GM18873 (cell line): ENCODE measurements around the gene TTC23L.
"Not testable (repeated sequence)": the region's sequence is repeated elsewhere in the genome, so short reads cannot be mapped to it uniquely, and the experiment has no call there.

Source experiments
- ATAC-seq: cut with Tn5 transposase; IDR thresholded peaks from one replicate; pipeline ENCODE4 v1.9.1; 2021; ENCODE audit warnings: mild to moderate bottlenecking, moderate library complexity, moderate number of reproducible peaks; ENCODE audit not compliant: unreplicated experiment, low FRiP score

The TTC23L gene

GRCh38 chr5:34838785-34839714 is at the start of gene TTC23L:
TTC23L (plus strand) TSS chr5:34839164; CDS start chr5:34840672, 1,508 bp downstream.
- ATAC-seq = peak; percentile 97

- no peak for ATAC-seq
Observed at GRCh38 chr5:34789639-34790038, 49.3 kb upstream of the TTC23L start.

- ATAC-seq = no peak
Observed at GRCh38 chr5:34790069-34790468, 48.9 kb upstream of the TTC23L start.

GRCh38 chr5:34791761-34792244 is 47.2 kb upstream of the TTC23L start:
- ATAC-seq = no peak

DNA sequence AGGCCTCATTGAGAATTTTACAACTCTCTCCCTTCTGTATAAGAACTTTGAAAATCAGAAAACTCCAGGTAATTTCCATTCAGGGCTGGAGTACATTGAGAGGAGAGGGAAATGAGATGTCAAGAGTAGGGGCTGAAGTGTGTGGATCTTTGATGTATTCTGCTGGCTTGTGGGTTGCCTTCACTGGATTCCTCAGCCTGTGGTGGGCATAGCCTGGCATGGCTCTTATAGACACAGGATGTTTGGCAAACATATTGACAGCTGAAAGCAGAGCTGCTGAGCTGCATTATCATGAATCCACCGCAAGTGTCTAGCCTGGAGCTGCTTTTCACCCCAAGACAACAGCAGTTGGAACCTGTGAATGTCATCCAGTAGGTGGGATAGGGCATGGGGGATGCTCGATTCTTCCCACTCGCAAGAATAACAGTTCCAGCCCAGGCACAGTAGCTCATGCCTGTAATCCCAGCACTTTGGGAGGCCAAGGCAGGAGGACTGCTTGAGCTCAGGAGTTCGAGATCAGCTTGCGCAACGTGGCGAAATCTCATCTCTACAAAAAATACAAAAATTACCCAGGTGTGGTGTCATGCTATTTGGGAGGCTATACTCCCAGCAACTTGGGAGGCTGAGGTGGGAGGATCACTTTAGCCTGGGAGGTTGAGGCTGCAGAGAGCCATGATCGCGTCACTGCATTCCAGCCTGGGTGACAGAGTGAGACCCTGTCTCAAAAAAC is 36.0 kb upstream of the TTC23L start:
- no peak for ATAC-seq

DNA sequence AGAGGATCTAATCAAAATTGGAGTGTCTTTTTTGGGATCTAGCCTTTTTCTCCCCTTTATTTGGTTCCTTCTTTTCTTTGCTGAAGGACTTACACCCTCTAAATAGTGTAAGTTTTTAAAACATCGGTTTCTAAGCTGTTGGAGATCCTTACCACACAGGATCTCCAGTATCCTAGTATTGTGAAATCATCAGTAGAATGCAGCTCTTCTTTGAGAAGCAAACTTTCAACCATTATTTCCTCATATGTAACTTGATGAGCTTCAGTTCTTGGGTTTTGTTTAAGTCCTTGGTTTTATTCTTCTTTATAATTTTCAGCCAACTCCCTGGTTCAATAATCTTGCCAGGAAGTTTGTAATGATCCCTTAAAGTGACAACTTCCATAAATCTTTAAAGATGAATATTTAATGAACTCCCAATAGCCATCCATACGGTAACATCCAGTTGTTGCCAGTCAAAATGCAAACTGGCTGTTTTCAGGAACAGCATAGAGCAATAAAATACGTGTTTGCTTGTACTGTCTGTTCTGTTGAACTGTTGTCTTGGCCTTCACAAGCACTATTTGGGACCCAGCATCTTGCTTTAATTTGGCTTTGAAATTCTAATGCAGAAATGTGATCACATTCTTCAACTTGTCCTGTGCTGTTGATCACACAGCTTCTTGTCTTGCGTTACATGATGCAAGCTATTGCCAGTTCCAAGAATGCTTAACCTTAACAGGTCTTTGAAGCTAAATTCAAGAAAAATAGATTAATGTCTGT is 34.8 kb upstream of the TTC23L start:
- ATAC-seq = no peak

GRCh38 chr5:34804913-34805312 is 34.1 kb upstream of the TTC23L start:
- ATAC-seq = no peak

- no peak for ATAC-seq
Observed at GRCh38 chr5:34806532-34806931, 32.4 kb upstream of the TTC23L start.

- no peak for ATAC-seq
Observed at GRCh38 chr5:34811706-34812105, 27.3 kb upstream of the TTC23L start.

GRCh38 chr5:34813509-34813908 is 25.5 kb upstream of the TTC23L start:
- ATAC-seq = no peak

DNA sequence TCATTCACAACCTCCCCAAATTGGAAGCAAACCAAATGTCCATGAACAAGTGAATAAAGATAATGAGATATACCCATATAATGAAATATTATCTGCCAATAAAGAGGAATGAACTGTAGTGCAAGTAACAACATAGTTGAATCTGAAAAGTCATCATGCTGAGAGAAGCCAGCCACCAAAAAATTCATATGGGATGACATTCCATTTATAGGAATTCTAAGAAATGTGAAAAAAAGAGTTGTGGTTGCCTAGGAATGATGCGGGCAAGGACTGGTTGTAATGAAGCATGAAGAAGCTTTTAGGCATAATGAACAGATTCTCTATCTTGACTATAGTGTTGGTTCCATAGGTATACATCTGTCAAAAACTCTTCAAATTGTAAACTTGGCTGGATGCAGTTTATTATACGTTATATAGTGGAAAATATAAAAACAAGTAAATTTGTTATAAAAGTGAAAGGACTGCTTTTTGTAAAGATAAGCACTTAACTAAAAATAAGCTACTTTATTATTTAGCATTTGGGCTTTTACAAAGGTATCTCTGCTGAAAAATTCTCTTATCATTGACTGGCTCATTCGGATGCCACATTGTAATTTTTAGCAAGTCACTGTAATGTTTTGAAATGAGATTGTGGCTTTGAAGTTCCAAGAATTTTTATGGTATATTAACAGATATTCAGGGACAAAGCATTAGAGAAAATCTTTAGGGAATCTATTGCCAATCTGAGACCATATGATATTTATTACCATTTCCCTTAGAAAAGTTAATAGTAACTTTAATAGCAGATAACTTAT is 21.2 kb upstream of the TTC23L start:
- no peak for ATAC-seq

- no peak for ATAC-seq
Observed at GRCh38 chr5:34818717-34819116, 20.2 kb upstream of the TTC23L start.

GRCh38 chr5:34820593-34820992 is 18.4 kb upstream of the TTC23L start:
- no peak for ATAC-seq

DNA sequence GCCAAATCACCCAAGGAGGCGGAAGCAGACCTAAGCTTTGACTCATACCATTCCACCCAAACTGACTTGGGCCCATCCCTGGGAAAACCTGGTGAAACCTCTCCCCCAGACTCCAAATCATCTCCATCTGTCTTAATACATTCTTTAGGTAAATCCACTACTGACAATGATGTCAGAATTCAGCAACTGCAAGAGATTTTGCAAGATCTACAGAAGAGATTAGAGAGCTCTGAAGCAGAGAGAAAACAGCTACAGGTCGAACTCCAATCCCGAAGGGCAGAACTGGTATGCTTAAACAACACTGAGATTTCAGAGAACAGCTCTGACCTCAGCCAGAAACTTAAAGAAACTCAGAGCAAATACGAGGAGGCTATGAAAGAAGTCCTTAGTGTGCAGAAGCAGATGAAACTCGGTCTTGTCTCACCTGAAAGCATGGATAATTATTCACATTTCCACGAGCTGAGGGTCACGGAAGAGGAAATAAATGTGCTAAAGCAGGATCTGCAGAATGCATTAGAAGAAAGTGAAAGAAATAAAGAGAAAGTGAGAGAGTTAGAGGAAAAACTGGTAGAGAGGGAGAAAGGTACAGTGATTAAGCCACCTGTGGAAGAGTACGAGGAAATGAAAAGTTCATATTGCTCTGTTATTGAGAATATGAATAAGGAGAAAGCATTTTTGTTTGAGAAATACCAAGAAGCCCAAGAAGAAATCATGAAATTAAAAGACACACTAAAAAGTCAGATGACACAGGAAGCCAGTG is 15.8 kb upstream of the TTC23L start:
- no peak for ATAC-seq

DNA sequence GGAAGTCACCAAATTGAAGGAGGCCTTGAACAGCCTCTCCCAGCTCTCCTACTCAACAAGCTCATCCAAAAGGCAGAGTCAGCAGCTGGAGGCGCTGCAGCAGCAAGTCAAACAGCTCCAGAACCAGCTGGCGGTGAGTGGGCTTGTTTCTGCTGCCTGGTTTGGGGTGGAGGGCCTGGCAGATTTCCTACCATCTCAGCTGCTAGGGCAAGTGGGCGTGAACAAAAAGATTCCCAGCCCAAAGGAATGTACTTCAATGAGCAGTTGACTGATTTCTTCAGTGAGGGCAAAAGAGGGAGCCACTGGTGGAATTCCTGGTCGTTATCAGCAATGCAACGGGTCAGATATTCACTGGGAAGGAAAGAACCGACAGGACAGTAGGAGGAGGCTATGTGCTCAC is 12.6 kb upstream of the TTC23L start:
- no peak for ATAC-seq

- no peak for ATAC-seq
Observed at GRCh38 chr5:34827588-34828506, 11.1 kb upstream of the TTC23L start.

DNA sequence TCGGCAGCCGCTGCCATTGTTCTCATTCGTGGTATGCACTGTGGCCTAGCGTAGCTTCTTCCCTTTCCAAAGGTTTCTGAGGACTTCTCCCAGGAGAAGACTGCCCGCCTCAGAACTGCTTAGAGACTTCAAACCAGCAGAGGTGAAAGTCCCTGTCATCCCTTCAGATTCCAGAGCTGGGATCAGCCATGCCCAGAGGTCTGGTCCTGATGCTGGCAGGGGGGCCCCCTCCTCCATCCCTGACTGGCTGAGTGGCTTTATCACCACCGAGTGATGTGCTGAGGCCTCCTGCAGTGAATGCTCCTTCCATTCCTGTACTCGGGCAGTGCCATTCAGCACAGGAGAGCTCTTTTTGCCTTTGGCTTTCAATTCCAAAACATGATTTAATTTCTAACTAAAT is 8.1 kb upstream of the TTC23L start:
- not testable (repeated sequence) for ATAC-seq

- ATAC-seq = no peak
Observed at GRCh38 chr5:34831303-34831702, 7.7 kb upstream of the TTC23L start.
